Neuronal stem cell (in vitro differentiated cells): ENCODE measurements around the gene ANKRD65.

Source experiments
- DNase-seq: peaks from one replicate; pipeline ENCODE4 v3.0.0-alpha.2; 2013; ENCODE audit warnings: low spot score
- H2AFZ ChIP-seq: one replicate; pipeline ENCODE4 v1.6.1; 2013; ENCODE audit warnings: mild to moderate bottlenecking, low read length, inconsistent platforms
- H2AK5ac ChIP-seq: 2 replicates; pipeline ENCODE4 v1.6.1; 2013; ENCODE audit warnings: low read depth, mild to moderate bottlenecking, inconsistent platforms, low read length, moderate library complexity, mixed read lengths
- H2BK120ac ChIP-seq: 2 replicates; pipeline ENCODE4 v1.6.1; 2013; ENCODE audit warnings: low read depth, mild to moderate bottlenecking, inconsistent platforms, low read length, moderate library complexity, mixed read lengths
- H2BK12ac ChIP-seq: one replicate; pipeline ENCODE4 v1.6.1; 2013; ENCODE audit warnings: low read length, inconsistent platforms
- H2BK15ac ChIP-seq: 2 replicates; pipeline ENCODE4 v1.6.1; 2013; ENCODE audit warnings: mild to moderate bottlenecking, low read length, inconsistent platforms, mixed read lengths
- H2BK5ac ChIP-seq: one replicate; pipeline ENCODE4 v1.6.1; 2013; ENCODE audit warnings: inconsistent platforms, mild to moderate bottlenecking, low read length, moderate library complexity
- H3K14ac ChIP-seq: one replicate; pipeline ENCODE4 v1.6.1; 2013; ENCODE audit warnings: low read length, inconsistent platforms
- H3K18ac ChIP-seq: 2 replicates; pipeline ENCODE4 v1.6.1; 2013; ENCODE audit warnings: low read length, inconsistent platforms
- H3K23ac ChIP-seq: 2 replicates; pipeline ENCODE4 v1.6.1; 2013; ENCODE audit warnings: low read depth, mild to moderate bottlenecking, mixed read lengths, low read length, inconsistent platforms; ENCODE audit not compliant: poor library complexity
- H3K27ac ChIP-seq: replicated peaks from 3 replicates; pipeline ENCODE4 v1.5.1; 2013; ENCODE audit warnings: low read length, inconsistent platforms
- H3K27me3 ChIP-seq, 3 experiments: 2 replicates each; pipeline ENCODE4 v1.6.1; 2013; ENCODE audit warnings: low read length in 3 of 3, mild to moderate bottlenecking in 2 of 3, inconsistent platforms in 1 of 3, low read depth in 1 of 3, mixed read lengths in 1 of 3, moderate library complexity in 1 of 3; ENCODE audit not compliant: control insufficient read depth in 3 of 3, insufficient read depth in 3 of 3
- H3K36me3 ChIP-seq, 2 donors: replicated peaks in 1 of 2; 2 replicates each; pipeline ENCODE4 v1.6.1; 2013; ENCODE audit warnings: low read length in 2 of 2; ENCODE audit not compliant: control insufficient read depth in 2 of 2, insufficient read depth in 2 of 2
- H3K4ac ChIP-seq: 2 replicates; pipeline ENCODE4 v1.6.1; 2013; ENCODE audit warnings: inconsistent platforms, mild to moderate bottlenecking, low read length, moderate library complexity
- H3K4me1 ChIP-seq, 2 donors: 1 replicate in 1 of 2; 2 replicates in 1 of 2; pipeline ENCODE4 v1.6.1; 2013; ENCODE audit warnings: low read length in 2 of 2, low read depth in 1 of 2; ENCODE audit not compliant: control insufficient read depth in 2 of 2, insufficient read depth in 1 of 2
- H3K4me2 ChIP-seq: one replicate; pipeline ENCODE4 v1.6.1; 2013; ENCODE audit warnings: mild to moderate bottlenecking, low read length, inconsistent platforms; ENCODE audit not compliant: insufficient read depth, poor library complexity, severe bottlenecking
- H3K4me3 ChIP-seq, 2 donors: 2 replicates each; pipeline ENCODE4 v1.5.1; 2013; ENCODE audit warnings: low read length in 2 of 2, mild to moderate bottlenecking in 2 of 2, inconsistent platforms in 1 of 2, moderate library complexity in 1 of 2
- H3K79me1 ChIP-seq: one replicate; pipeline ENCODE4 v1.6.1; 2013; ENCODE audit warnings: low read depth, mild to moderate bottlenecking, inconsistent platforms, low read length, moderate library complexity
- H3K9ac ChIP-seq: one replicate; pipeline ENCODE4 v1.6.1; 2013; ENCODE audit warnings: mild to moderate bottlenecking, low read depth, low read length, inconsistent platforms; ENCODE audit not compliant: poor library complexity
- H3K9me3 ChIP-seq, 2 donors: replicated peaks in 1 of 2; 2 replicates each; pipeline versions ENCODE3 to v1.6.1; 2013; ENCODE audit warnings: low read length in 2 of 2, mild to moderate bottlenecking in 2 of 2, inconsistent platforms in 1 of 2, low read depth in 1 of 2, mixed read lengths in 1 of 2, moderate library complexity in 1 of 2; ENCODE audit not compliant: control insufficient read depth in 2 of 2, insufficient read depth in 1 of 2
- H4K8ac ChIP-seq: one replicate; pipeline ENCODE4 v1.6.1; 2013; ENCODE audit warnings: low read depth, mild to moderate bottlenecking, inconsistent platforms, low read length, moderate library complexity
- H4K91ac ChIP-seq: one replicate; pipeline ENCODE4 v1.6.1; 2013; ENCODE audit warnings: low read length, low read depth, mild to moderate bottlenecking, inconsistent platforms; ENCODE audit not compliant: poor library complexity
- WGBS, 2 donors: extraction: QIAGEN DNeasy Blood & Tissue Kit; methylation state at CpG; one replicate each; pipeline ENCODE4 v1.1.7; 2013; ENCODE audit warnings: missing lambda C conversion rate in 2 of 2, mixed read lengths in 1 of 2; ENCODE audit not compliant: insufficient read length in 2 of 2, insufficient replicate concordance in 1 of 2; ENCODE audit errors: extremely low coverage in 2 of 2; 5-methylcytosine and 5-hydroxymethylcytosine counted together

ANKRD65 gene

GRCh38 chr1:1425753-1426495, 4.8 kb upstream of the ANKRD65 start:
- Histone ChIP-seq H3K4me2 (peak overlapping the region; percentile 57), H3K4me3 (no peak overlapping the region), H3K27ac (peak overlapping the region; percentile 58), H2AK5ac (peak overlapping the region; percentile 100), H3K4ac (peak overlapping the region; percentile 89), H3K36me3 (no peaks in the 10 kb centered on the region), H3K9me3 (peaks cover 0 to 3% of the 10 kb centered on the region in 2 donors), H2BK15ac (peak overlapping the region; percentile 99), H4K91ac (peak overlapping the region; percentile 99), H3K9ac (peak overlapping the region; percentile 84), H2AFZ (peak overlapping the region; percentile 34), H4K8ac (peak overlapping the region; percentile 70), H3K27me3 (no peaks in the 10 kb centered on the region), H2BK5ac (peak overlapping the region; percentile 93), H3K14ac (peak overlapping the region; percentile 94), H2BK12ac (peak overlapping the region; percentile 95), H3K4me1 (peaks cover 21 to 43% of the 10 kb centered on the region in 2 donors), H3K79me1 (peaks cover 1% of the 10 kb centered on the region), H2BK120ac (peak overlapping the region; percentile 100), H3K18ac (peak overlapping the region; percentile 99), H3K23ac (peak overlapping the region; percentile 97)
- WGBS, 2 donors: no CpG with 5 or more reads among the region's 33 CpGs
- no peak for DNase-seq

- DNase-seq: no peak
- no CpG with 5 or more reads among the region's 12 CpGs for WGBS, 2 donors
Measured at GRCh38 chr1:1425426-1425752, 4.3 kb upstream of the ANKRD65 start.

GRCh38 chr1:1424707-1425106, 3.6 kb upstream of the ANKRD65 start:
- no peak overlapping the region for H2BK120ac ChIP-seq
- no peak overlapping the region for H3K23ac ChIP-seq
- no CpG with 5 or more reads among the region's 15 CpGs for WGBS, 2 donors
- H3K79me1 ChIP-seq: peaks cover 3% of the 10 kb centered on the region
- no peak overlapping the region for H4K8ac ChIP-seq
- peak overlapping the region; percentile 18 for H3K4me2 ChIP-seq
- H3K14ac ChIP-seq: no peak overlapping the region
- H3K18ac ChIP-seq: no peak overlapping the region
- no peaks in the 10 kb centered on the region for H3K36me3 ChIP-seq
- no peak overlapping the region for H3K9ac ChIP-seq
- no peak overlapping the region for H3K27ac ChIP-seq
- H3K4me3 ChIP-seq: no peak overlapping the region
- no peak overlapping the region for H2BK12ac ChIP-seq
- no peak overlapping the region for H2AFZ ChIP-seq
- peaks cover 0 to 2% (median 0%) of the 10 kb centered on the region in 3 experiments for H3K27me3 ChIP-seq
- H2AK5ac ChIP-seq: no peak overlapping the region
- no peak overlapping the region for H3K4ac ChIP-seq
- peaks cover 0 to 3% of the 10 kb centered on the region in 2 donors for H3K9me3 ChIP-seq
- DNase-seq: no peak
- H4K91ac ChIP-seq: no peak overlapping the region
- peak overlapping the region; percentile 81 for H2BK15ac ChIP-seq
- no peak overlapping the region for H2BK5ac ChIP-seq
- H3K4me1 ChIP-seq: peaks cover 23 to 38% of the 10 kb centered on the region in 2 donors

More at GRCh38 chr1:1425426-1425752, 4.3 kb upstream of the ANKRD65 start:
- Histone ChIP-seq H3K36me3 (no peaks in the 10 kb centered on the region), H3K14ac (no peak overlapping the region), H3K4me1 (peaks cover 23 to 42% of the 10 kb centered on the region in 2 donors), H2BK5ac (peak overlapping the region; percentile 93), H3K27me3 (no peaks in the 10 kb centered on the region), H3K9me3 (peaks cover 0 to 3% of the 10 kb centered on the region in 2 donors), H3K27ac (no peak overlapping the region), H2AFZ (no peak overlapping the region), H4K91ac (no peak overlapping the region), H2BK120ac (peak overlapping the region; percentile 100), H3K18ac (peak overlapping the region; percentile 88), H2BK12ac (no peak overlapping the region), H2BK15ac (peak overlapping the region; percentile 99), H3K79me1 (peaks cover 2% of the 10 kb centered on the region), H3K23ac (peak overlapping the region; percentile 97), H2AK5ac (peak overlapping the region; percentile 100), H3K9ac (no peak overlapping the region), H3K4me3 (no peak overlapping the region), H3K4ac (no peak overlapping the region), H4K8ac (no peak overlapping the region), H3K4me2 (no peak overlapping the region)

DNA sequence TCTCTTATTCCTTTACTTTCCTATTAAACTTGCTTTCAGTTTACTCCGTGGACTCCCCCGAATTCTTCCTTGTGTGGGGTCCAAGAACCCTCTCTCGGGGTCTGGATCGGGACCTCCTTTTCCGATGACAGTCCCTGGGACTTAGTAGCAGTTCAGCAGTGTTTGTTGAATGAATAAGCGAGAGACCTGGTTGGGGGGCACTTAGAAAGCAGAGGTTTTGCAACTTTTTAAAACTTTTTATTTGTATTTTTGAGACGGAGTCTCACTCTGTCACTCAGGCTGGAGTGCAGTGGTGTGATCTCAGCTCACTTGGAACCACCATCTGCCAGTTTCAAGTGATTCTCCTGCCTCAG, 2.1 kb upstream of the ANKRD65 start:
- Histone ChIP-seq H2AK5ac (no peak overlapping the region), H3K4ac (no peak overlapping the region), H2AFZ (no peak overlapping the region), H2BK12ac (no peak overlapping the region), H2BK15ac (no peak overlapping the region), H3K9ac (no peak overlapping the region), H3K4me2 (no peak overlapping the region), H2BK5ac (no peak overlapping the region), H3K27me3 (peaks cover 0 to 3% (median 0%) of the 10 kb centered on the region in 3 experiments), H2BK120ac (no peak overlapping the region), H3K14ac (no peak overlapping the region), H3K23ac (no peak overlapping the region), H3K9me3 (peaks cover 0 to 2% of the 10 kb centered on the region in 2 donors), H3K4me3 (no peak overlapping the region), H4K8ac (no peak overlapping the region), H3K79me1 (peaks cover 3% of the 10 kb centered on the region), H3K36me3 (no peaks in the 10 kb centered on the region), H3K27ac (no peak overlapping the region), H3K4me1 (peaks cover 23 to 45% of the 10 kb centered on the region in 2 donors), H3K18ac (no peak overlapping the region), H4K91ac (no peak overlapping the region)
- no CpG with 5 or more reads among the region's 7 CpGs for WGBS, 2 donors
- no peak for DNase-seq
